DMS 273 (cell line): Measurements from ENCODE around the gene KPNA3.
"Not testable (repeated sequence)": the region's sequence is repeated elsewhere in the genome, so short reads cannot be mapped to it uniquely, and the experiment has no call there.

Experiments
- DNase-seq: peaks from one replicate; lab custom pipeline; 2025; ENCODE audit not compliant: unreplicated experiment; lab: John Stamatoyannopoulos, UW

KPNA3 gene

GRCh38 chr13:49807681-49808080 is 15.2 kb upstream of the KPNA3 start:
- no peak for DNase-seq

- DNase-seq: no peak
Measured at GRCh38 chr13:49806126-49806536, 13.6 kb upstream of the KPNA3 start.

DNA sequence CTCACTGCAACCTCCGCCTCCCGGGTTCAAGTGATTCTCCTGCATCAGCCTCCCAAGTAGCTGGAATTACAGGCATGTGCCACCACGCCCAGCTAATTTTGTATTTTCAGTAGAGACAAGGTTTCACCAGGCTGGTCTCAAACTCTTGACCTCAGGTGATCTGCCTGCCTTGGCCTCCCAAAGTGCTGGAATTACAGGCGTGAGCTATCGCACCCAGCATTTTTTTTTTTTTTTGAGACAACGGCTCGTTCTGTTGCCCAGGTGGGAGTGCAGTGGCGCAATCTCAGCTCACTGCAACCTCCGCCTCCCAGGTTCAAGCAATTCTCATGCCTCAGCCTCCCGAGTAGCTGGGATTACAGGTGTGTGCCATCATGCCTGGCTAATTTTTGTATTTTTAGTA is 10.6 kb upstream of the KPNA3 start:
- DNase-seq: not testable (repeated sequence)

DNA sequence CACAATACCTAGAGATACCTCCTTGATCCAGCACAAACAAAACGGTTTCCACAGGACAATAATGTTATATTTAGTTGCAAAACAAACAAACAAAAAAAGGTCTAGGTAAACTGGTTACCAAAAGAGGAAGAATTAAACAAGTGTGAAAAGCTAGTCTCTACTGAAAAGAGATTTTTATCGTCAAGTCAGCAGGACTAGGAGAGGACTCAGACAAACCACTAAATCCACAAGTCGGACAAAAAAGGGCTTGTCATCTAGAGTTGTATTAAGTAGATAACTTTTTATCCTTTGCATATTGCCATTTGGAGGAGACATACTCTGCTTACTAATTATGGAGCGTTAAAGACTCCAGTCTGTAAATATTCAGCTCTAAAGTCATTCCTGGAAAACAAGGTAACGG is 9.9 kb upstream of the KPNA3 start:
- no peak for DNase-seq

DNA sequence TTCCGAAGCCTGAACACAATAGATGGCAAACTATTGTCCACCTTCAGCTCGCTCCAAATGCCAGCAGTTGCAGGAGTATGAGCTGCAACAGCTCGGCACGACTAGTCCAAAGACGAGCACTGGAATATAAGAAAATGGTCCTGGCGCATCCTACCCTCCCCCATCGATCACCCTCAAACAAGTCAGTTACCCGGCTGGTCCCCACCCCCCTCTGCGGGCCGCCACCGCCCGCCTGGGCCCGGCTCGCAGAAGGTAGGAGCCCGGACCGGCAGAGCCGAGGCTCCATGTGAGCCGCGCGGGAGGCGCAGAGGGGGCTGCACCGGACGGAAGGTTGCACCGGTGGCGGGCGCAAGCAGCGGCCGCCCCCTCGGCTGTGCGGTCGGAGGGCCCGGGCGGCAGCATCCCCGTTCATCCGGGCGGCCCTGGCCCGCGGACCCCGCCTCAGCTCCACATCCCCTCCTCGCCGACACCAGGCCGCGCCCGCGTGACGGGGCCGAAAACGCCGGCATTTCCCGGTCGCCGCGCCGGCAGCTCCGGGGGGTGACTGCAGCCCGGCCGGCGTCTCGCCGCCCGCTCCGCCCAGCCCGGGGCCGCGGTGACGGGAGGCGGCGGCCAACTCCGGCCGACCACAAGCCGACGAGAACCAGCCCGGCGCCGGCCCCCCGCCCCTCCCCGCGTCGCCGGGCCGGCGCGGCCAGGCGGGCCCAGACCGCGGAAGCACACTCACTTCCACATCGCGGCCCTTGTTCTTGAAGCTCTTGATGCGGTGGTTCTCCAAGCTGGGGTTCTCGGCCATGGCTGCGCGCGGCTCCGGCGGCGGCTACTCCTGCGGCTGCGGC is 552 bp downstream of the KPNA3 start:
- peak; percentile 54 for DNase-seq

DNA sequence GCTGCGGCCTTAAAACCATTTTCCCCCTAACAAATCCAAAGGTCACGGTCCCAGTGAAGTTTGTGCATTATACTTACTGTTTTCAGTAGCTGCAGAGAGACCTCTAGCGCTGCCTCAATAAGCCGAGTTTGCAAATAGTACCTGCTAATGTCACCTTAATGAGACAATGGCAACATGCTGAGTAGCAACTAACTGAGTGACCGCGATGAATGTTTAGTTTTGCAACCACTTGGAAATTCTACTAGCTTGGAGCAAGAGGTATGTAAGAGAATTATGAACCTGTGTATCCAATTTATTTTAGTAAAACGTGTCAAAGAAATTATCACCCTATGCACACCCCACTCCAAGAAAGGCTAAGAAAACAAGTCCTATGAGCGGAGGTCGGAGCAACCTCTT is 1.2 kb downstream of the KPNA3 start:
- peak; percentile 32 for DNase-seq

DNA sequence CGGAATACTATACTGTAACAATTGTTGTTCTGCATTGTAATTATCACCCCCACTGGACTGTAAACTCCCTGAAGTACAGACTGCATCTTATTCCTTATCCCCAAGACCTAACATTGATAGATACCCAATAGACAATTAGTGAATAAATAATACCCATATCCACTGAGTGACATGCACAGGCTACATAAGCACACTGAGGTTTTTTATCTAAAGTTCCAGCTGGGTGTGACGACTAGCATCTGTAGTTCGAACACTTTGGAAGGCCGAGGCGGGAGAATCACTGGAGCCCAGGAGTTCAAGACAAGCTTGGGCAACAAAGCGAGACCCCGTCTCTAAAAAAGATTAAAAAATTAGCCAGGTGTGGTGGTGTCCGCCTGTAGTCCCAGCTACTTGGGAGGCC is 2.5 kb downstream of the KPNA3 start:
- DNase-seq: no peak

DNA sequence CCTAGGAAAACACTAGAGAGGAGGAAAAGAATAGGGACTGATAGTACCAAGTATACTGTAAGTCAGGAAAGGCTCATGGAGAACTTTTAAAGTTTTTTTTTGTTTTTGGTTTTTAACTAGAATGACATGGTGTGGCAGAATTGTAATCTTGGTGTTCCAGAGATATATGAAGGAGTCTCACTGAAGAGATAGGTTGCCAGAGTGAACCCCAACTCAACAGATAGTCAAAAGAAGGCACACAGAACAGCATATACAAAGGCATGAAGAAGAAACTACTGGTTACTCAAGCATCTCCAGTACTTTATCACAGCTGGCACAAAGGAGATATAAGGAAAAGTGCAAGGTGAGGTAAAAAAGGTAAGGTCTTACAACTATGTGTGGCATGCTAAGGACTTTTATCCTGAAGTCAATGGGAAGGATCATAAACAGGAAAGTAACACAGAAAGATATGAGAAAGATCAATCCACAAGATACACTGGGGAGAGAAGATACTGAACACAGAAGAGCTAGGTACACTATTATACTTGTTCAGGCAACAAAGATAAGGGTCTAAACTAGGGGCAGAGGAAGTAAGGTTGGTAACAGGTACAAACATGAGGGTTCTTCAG is 6.0 kb downstream of the KPNA3 start:
- DNase-seq: no peak

GRCh38 chr13:49784886-49785570 is 7.5 kb downstream of the KPNA3 start:
- peak; percentile 3 for DNase-seq

GRCh38 chr13:49783865-49784264 is 8.6 kb downstream of the KPNA3 start:
- DNase-seq: no peak

DNA sequence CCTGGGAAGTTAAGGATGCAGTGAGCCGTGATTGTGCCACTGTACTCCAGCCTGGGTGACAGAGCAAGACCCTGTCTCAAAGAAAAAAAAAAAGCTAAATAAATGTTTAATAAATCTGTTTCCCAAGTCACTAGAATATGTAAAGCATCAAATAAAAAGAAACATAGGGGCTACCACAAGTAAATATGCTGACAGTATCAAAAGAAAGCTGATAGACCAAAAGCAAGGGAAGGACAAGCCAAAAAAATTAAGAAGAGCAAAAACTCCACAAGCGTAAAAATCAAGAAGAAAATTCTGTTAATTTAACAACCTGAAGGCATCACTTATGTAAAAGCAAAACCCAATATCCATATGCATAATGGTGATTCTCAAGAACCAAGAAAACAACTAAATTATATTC is 9.7 kb downstream of the KPNA3 start:
- DNase-seq: no peak

- DNase-seq: no peak
Measured at GRCh38 chr13:49781806-49782205, 10.7 kb downstream of the KPNA3 start.

DNA sequence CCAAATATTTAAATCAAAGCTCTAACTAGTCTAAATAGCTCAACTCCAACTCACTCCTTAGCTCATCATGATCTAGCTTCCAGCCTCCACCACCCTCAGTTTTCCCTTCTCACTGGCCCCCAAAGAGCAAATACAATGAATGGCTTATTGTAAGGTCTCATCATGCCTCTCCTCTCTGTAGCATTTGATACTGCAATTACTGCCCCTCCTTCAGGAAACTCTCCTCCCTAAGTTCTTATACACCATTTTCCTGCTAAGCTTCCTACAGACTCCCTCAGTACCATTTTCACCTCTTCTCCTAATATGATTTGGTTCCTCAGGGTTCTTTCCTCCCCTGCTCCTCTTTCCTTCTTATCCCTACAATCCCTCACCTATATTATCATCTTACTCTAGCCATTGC is 12.8 kb downstream of the KPNA3 start:
- no peak for DNase-seq

GRCh38 chr13:49777746-49778614 is 14.5 kb downstream of the KPNA3 start:
- no peak for DNase-seq

DNA sequence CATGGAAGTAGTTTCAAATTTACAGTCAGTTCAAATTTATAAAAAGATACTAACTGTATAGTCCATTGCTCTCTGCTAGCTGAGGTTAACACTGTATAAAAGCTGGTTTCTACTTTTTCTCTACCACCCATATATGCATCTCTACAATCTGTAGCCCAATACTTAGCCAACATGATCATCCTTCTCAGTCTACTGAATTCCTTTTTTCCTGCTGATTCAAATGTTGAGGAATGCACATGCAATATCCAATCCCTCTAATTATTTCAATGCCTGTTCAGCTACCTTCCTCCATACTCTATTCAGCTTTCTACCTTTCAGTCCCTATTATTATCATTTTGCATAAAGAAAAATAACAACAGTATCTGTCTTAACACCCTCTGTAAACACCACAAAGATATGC is 15.6 kb downstream of the KPNA3 start:
- no peak for DNase-seq

- DNase-seq: no peak
Measured at GRCh38 chr13:49774376-49775005, 18.0 kb downstream of the KPNA3 start.

DNA sequence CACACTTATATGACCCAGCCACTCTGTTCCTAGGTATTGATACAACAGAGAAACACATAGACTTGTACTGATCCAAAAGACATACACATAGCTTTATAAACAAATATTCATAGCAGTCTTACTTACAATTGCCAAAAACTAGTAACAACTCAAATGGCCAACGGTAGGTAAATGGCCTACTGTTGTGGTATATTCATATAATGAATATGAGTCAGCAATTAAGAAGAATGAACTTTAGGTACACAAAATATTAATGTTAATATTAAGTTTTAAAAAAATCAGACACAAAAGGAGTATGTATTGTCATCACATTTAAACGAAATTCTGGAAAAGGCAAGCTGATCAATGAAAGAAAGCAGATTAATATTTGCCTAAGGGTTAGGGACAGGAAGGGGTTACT is 19.7 kb downstream of the KPNA3 start:
- DNase-seq: no peak

DNA sequence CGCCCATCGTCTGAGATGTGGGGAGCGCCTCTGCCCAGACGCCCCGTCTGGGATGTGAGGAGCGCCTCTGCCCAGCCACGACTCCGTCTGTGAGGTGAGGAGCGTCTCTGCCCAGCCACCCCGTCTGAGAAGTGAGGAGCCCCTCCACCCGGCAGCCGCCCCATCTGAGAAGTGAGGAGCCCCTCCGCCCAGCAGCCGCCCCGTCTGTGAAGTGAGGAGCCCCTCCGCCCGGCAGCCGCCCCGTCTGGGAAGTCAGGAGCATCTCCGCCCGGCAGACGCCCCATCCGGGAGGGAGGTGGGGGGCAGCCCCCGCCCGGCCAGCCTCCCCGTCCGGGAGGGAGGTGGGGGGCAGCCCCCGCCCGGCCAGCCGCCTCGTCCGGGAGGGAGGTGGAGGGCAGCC is 30.7 kb downstream of the KPNA3 start:
- DNase-seq: not testable (repeated sequence)

- DNase-seq: no peak
Measured at GRCh38 chr13:49760558-49760957, 31.9 kb downstream of the KPNA3 start.

DNA sequence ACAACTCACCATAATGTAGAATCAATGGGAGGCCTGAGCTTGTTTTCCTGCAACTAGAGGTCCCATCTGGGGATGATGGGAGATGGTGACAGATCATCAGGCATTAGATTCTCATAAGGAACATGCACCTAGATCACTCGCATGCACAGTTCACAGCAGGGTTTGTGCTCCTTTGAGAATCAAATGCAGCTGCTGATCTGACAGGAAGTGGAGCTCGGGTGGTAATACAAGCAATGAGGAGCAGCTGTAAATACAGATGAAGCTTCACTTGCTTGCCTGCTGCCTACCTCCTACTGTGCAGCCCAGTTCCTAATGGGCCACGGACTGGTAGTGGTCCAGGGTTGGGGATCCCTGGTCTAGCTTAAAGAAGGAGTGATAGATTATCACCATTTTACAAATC is 33.0 kb downstream of the KPNA3 start:
- DNase-seq: no peak

- no peak for DNase-seq
Measured at GRCh38 chr13:49756263-49756662, 36.2 kb downstream of the KPNA3 start.
